Glutamatergic neuron (in vitro differentiated cells): ENCODE data around the gene C1QB. TPM values are rescaled to one million over a fixed set of nuclear protein-coding genes. Genes with fewer than 3 reads are reported as not detected.
"Not testable (repeated sequence)": the region's sequence is repeated elsewhere in the genome, so short reads cannot be mapped to it uniquely, and the experiment has no call there.

Experiments
- DNase-seq: peaks from one replicate; pipeline ENCODE4 v3.0.0; 2022
- H3K27ac Mint-ChIP-seq: one replicate; pipeline ENCODE4 v1.8.0; 2020; ENCODE audit warnings: mild to moderate bottlenecking, mixed read lengths, inconsistent platforms; ENCODE audit not compliant: unreplicated experiment
- H3K27me3 Mint-ChIP-seq: one replicate; pipeline ENCODE4 v1.8.0; 2020; ENCODE audit warnings: mild to moderate bottlenecking, moderate library complexity, mixed read lengths, inconsistent platforms; ENCODE audit not compliant: unreplicated experiment
- H3K36me3 Mint-ChIP-seq: one replicate; pipeline ENCODE4 v1.8.0; 2020; ENCODE audit warnings: mild to moderate bottlenecking, mixed read lengths, inconsistent platforms; ENCODE audit not compliant: unreplicated experiment
- H3K4me1 Mint-ChIP-seq: one replicate; pipeline ENCODE4 v1.8.0; 2020; ENCODE audit warnings: mild to moderate bottlenecking, low read depth, mixed read lengths, inconsistent platforms; ENCODE audit not compliant: unreplicated experiment
- H3K4me3 Mint-ChIP-seq: one replicate; pipeline ENCODE4 v1.8.0; 2020; ENCODE audit warnings: mild to moderate bottlenecking, mixed read lengths, inconsistent platforms; ENCODE audit not compliant: unreplicated experiment
- H3K9me3 Mint-ChIP-seq: one replicate; pipeline ENCODE4 v1.8.0; 2020; ENCODE audit warnings: mild to moderate bottlenecking, moderate library complexity, mixed read lengths, inconsistent platforms; ENCODE audit not compliant: unreplicated experiment
- total RNA-seq: library from RNA; stranded (reverse); fragmentation: NEBNext Ultra II Directional; extraction: Animal tissue kit (Norgen Biotek cat#: 25700); gene quantifications from one replicate; pipeline ENCODE4 v1.2.1, GENCODE V29; 2021; ENCODE audit not compliant: unreplicated experiment
- TF ChIP-seq, protein P1 (sequence below): fragments of 200-600 bp; sonication (generic); IDR thresholded peaks from one replicate; pipeline ENCODE4 v1.5.0; 2021; ENCODE audit not compliant: partially characterized antibody, unreplicated experiment

Gene C1QB
- total RNA-seq, 1 donor from 2014 or later, result not detected

DNA sequence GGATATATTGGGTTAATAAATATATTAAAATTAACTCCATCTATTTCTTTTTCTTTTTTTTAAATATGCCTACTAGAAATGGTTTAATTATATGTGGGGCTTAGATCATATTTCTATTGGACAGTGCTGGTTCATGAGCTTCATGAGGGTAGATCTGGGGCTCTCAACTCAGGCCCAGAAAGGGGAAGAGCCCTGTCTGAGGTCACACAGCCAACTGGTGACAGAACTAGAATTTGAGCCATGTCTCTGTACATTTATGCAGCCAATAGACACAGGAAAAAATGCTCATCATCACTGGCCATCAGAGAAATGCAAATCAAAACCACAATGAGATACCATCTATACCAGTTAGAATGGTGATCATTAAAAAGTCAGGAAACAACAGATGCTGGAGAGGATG, 52.5 kb downstream of the C1QB start:
- no peak for DNase-seq

GRCh38 chr1:22706100-22706499, 53.1 kb downstream of the C1QB start:
- not testable (repeated sequence) for H3K4me3 Mint-ChIP-seq, H3K9me3 Mint-ChIP-seq, DNase-seq, H3K4me1 Mint-ChIP-seq, H3K27me3 Mint-ChIP-seq, H3K27ac Mint-ChIP-seq, H3K36me3 Mint-ChIP-seq

More for the DNA sequence above, 52.5 kb downstream of the C1QB start:
- no peak overlapping the region for H3K27ac Mint-ChIP-seq
- peaks cover 3% of the 10 kb centered on the region for H3K27me3 Mint-ChIP-seq
- H3K9me3 Mint-ChIP-seq, result peaks cover 3% of the 10 kb centered on the region
- no peaks in the 10 kb centered on the region for H3K4me1 Mint-ChIP-seq
- TF ChIP-seq, protein P1, sequence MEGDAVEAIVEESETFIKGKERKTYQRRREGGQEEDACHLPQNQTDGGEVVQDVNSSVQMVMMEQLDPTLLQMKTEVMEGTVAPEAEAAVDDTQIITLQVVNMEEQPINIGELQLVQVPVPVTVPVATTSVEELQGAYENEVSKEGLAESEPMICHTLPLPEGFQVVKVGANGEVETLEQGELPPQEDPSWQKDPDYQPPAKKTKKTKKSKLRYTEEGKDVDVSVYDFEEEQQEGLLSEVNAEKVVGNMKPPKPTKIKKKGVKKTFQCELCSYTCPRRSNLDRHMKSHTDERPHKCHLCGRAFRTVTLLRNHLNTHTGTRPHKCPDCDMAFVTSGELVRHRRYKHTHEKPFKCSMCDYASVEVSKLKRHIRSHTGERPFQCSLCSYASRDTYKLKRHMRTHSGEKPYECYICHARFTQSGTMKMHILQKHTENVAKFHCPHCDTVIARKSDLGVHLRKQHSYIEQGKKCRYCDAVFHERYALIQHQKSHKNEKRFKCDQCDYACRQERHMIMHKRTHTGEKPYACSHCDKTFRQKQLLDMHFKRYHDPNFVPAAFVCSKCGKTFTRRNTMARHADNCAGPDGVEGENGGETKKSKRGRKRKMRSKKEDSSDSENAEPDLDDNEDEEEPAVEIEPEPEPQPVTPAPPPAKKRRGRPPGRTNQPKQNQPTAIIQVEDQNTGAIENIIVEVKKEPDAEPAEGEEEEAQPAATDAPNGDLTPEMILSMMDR, result no peak
- H3K36me3 Mint-ChIP-seq, result no peaks in the 10 kb centered on the region
- H3K4me3 Mint-ChIP-seq, result no peak overlapping the region

DNA sequence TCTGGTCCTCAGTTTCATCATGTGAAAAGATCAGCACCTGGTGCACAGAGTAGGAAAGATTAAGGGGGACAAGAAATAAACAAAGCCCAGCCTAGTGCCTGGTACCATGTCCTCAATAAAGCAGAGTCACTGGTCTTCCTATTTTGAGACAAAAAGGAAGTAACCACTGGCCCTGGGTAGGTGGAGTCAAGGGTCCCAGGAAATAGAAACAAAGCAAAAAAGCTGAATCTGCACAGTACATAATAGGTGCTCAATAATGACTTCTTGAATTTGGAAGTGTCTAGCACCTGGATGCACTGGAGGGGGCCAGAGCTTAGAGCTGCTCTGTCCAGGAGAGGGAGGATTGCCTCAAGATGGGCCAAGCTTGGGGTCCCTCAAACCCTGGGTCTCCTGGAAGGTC, 55.7 kb downstream of the C1QB start:
- H3K4me1 Mint-ChIP-seq, result peaks cover 11% of the 10 kb centered on the region
- no peak for DNase-seq
- TF ChIP-seq, protein P1, result no peak
- no peaks in the 10 kb centered on the region for H3K36me3 Mint-ChIP-seq
- H3K27me3 Mint-ChIP-seq, result peaks cover 3% of the 10 kb centered on the region
- peaks cover 7% of the 10 kb centered on the region for H3K9me3 Mint-ChIP-seq
- H3K4me3 Mint-ChIP-seq, result no peak overlapping the region
- no peak overlapping the region for H3K27ac Mint-ChIP-seq

DNA sequence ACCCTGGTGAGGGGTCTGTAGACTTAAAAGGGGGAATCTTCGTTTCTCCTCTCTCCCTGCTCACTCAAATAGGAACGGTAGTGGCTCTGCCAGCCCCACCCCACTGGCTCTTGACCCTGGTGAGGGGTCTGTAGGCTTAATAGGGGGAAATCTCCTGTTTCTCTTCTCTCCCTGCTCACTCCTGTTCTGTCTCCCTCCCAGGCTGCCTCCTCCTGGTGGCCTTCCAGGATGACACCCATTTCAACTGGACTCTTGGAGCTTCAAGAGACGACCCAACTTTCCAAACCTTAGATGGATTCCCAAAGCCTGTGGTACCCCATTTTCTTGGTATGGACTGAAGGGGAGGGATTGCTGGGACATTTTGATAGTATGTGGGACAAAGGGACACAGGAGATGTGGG, 56.2 kb downstream of the C1QB start:
- TF ChIP-seq, protein P1, result peak; percentile 65
- Mint-ChIP-seq H3K4me1 (peaks cover 15% of the 10 kb centered on the region), H3K27ac (peak overlapping the region; percentile 33), H3K4me3 (peak overlapping the region; percentile 79), H3K36me3 (no peaks in the 10 kb centered on the region), H3K9me3 (peaks cover 7% of the 10 kb centered on the region), H3K27me3 (peaks cover 3% of the 10 kb centered on the region)
- DNase-seq, result peak; percentile 55

GRCh38 chr1:22709891-22710700, 57.1 kb downstream of the C1QB start:
- Mint-ChIP-seq H3K4me3 (peak overlapping the region; percentile 83), H3K27ac (peak overlapping the region; percentile 78), H3K9me3 (peaks cover 10% of the 10 kb centered on the region)

More at GRCh38 chr1:22709891-22710700, 57.1 kb downstream of the C1QB start:
- no peaks in the 10 kb centered on the region for H3K36me3 Mint-ChIP-seq
- peaks cover 23% of the 10 kb centered on the region for H3K4me1 Mint-ChIP-seq
- TF ChIP-seq, protein P1, result no peak
- H3K27me3 Mint-ChIP-seq, result peaks cover 8% of the 10 kb centered on the region
- DNase-seq, result peak; percentile 80
